ENCODE results near the gene ZFYVE26.
"Not testable (repeated sequence)": the region's sequence is repeated elsewhere in the genome, so short reads cannot be mapped to it uniquely, and the experiment has no call there.

Gene ZFYVE26

DNA sequence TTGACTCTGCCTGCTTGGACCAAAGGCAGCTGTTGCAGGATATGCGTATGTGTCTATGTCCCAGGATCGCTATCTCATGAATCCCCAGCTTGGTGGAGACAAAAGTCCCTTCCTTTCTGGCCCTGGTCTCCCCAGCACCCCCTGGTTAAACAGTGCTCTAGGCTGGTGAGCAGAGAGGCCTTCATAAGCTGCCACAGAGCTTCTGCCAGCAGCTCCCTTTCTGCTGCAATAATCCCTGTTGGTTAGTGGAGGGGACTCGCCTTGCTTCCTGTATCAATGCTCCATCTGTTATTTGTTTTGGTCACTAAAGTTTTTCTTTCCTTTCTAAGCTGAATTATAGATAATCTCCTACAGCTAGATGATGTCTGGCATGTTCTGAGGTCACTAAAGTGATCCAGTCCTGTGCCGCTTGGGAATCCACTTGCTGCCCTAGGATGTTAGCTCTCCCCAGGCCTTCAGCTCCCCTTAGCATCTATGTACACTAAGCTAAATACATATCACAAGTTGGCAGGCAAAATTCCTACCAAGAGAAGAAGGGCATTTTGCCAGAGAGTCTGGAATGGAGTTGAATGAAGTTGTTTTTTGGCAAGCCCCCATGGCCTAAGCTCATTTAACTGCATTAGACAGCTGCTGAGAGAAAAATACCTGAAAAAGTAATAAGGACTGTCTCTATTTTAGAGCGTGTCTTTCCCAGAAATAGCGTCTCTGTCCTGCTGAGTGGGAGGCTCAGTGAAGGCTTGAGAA, 66.9 kb downstream of the ZFYVE26 start:
- no peak for DNase-seq

DNA sequence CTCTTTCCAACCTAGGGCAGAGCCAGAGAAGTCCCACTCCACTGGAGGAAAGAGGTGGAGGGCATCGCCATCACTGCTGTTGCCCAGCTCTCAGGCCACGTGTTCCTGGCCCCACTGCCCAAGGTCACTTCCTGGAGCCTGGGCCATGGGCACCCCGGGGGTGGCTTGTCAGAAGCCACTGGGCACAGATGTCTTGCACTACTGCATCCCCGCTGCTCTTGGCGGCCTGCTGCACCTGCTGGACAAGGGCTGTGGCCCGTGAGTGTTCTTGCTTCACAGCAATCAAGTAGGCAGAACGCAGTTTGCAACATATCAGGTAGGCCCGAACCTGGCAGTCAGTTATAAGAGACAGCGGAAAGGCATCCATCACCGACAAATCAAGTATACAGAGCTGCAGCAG, 68.1 kb downstream of the ZFYVE26 start:
- no peak for DNase-seq

- no peak for DNase-seq
These were observed 69.5 kb downstream of the ZFYVE26 start for GRCh38 chr14:67746927-67747326.

DNA sequence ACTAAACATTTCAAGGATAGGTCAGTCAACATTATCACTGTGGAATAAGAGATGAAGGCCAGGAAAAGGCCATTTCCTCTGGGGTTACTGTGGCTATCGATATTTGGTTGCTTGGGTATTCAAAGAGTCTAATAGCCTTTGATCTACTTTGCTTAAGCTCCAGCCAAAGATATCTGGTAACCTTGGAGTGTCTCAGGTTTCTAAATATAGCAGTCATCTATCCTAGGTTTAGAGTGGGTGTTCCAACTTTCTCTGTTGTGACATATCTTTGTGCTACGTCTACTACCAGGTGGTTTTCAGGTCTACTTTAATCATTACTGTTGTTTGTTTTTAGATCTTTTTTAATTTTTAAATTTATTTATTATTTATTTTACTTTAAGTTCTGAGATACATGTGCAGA, 72.3 kb downstream of the ZFYVE26 start:
- DNase-seq, result no peak

- DNase-seq, result no peak
These were observed 77.5 kb downstream of the ZFYVE26 start for GRCh38 chr14:67738740-67739504.

- DNase-seq, result no peak
These were observed 79.6 kb downstream of the ZFYVE26 start for GRCh38 chr14:67736771-67737170.

DNA sequence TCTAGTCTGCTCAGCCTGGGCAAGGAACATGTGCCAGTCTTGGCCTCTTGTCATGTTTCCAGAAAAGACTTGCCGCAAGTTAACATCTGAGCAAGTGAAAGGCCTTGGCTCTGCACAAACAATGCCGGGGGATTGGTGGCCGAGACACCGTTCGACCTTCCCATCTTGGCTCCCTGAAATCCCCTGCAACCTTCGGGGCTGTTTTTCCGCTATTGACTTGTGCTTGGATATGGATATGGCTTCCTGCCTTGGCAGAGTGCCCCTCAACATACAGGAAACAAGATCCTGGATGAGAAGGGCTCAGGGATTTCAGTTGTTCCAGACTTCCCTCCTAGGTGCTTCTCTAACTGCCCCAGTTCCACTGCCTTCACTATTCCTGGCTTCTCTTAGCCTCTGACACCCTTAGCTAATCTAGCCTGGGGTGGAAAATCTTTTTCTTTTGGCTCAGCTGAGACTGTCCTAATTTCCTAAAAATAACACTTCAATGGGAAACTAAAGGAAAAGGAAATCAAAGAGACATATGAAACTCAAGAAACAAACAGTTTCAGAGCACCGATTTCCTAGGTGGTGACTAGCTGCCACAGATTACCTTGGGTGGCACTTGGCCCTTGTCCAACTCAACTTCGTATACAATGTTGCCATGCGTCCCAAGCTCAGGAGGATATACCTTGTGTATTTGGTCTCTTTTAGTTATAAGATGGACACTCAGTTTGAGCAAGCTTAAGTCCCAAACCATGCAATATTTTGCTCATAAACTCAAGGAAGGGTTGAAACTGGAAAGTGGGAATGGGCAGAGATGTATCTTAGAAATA, 80.8 kb downstream of the ZFYVE26 start:
- no peak for DNase-seq

GRCh38 chr14:67734675-67735074, 81.7 kb downstream of the ZFYVE26 start:
- DNase-seq, result no peak

DNA sequence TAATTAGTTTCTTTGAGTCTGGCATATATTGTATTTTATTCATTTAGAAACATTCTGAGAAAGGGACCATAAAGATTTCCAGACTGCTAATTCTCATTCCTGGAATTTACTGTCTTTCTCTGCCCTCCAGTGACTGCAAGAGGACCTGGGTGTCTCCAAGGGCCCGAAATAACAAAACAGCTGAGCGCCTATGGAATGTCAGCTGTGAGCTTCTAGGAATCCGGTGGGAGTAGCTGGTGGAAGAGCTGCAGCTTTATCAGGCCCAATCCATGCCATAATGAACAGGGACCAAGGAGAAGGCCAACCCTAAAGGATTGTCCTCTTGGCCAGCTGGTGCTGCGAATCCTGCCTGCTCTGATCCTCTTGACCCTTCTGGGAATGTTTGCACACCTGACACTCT, 82.8 kb downstream of the ZFYVE26 start:
- no peak for DNase-seq

- DNase-seq, result no peak
These were observed 87.1 kb downstream of the ZFYVE26 start for GRCh38 chr14:67729072-67729885.

DNA sequence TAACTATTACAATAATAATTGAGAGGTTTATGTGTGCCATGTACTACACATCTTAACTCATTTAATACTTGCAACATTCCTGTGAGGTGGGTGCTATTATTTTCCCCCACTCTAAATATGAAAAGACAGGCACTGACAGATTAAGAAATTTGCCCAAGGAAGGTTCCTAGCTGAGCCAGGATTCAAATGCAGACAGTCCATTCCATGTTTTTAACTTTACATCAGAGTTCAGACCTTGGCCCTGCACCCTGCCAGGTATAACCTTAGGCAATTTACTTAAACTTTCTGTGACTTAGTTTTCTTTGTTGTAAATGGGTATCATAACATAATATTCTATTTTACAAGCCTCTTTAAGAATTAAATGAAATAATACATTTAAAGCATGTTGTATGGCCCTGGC, 88.1 kb downstream of the ZFYVE26 start:
- no peak for DNase-seq

DNA sequence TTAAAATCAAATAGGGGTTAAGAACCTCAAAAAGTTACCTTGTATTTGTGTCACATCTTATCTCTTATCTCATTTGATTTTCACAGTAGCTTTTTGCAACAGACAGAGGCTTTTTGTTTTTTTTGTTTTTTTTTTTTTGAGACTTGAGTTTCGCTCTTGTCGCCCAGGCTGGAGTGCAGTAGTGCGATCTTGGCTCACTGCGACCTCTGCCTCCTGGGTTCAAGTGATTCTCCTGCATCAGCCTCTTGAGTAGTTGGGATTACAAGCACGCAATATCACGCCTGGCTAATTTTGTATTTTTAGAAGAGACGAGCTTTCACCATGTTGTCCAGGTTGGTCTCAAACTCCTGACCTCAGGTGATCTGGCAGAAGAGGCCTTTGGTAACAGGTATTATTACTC, 89.0 kb downstream of the ZFYVE26 start:
- DNase-seq, result no peak

DNA sequence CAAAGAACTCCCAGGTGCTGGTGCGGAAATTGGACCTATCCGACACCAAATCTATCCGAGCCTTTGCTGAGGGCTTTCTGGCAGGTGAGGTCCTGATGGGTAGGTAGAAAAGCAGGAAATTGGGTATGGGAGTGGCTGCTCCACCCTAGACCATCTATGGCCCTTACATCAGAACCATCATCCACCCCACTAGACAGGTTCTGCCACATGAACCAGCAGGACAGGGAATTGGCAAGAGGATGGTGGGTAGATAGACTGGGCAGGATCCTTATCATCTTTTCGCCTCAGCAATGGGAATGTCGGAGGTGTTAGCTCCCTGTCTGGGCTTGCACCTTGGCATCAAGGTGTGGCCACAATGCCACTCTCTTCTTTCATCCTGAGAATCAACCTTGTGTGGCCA, 91.2 kb downstream of the ZFYVE26 start:
- no peak for DNase-seq

DNA sequence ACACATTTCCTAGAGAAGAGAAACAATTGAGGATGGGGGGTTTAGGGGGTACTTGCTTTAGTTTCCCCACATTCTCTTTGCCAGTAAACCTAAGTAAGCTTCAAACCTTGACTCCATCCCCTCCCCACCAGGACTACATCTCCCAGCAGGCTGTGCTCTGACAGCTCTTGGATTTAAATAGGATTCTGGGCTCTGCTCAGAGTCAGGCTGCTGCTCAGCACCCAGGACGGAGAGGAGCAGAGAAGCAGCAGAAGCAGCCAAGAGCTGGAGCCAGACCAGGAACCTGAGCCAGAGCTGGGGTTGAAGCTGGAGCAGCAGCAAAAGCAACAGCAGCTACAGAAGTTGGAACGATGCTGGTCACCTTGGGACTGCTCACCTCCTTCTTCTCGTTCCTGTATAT, 94.1 kb downstream of the ZFYVE26 start:
- DNase-seq, result no peak

- no peak for DNase-seq
These were observed 94.5 kb downstream of the ZFYVE26 start for GRCh38 chr14:67721875-67722274.

GRCh38 chr14:67719866-67720265, 96.5 kb downstream of the ZFYVE26 start:
- DNase-seq, result no peak

DNA sequence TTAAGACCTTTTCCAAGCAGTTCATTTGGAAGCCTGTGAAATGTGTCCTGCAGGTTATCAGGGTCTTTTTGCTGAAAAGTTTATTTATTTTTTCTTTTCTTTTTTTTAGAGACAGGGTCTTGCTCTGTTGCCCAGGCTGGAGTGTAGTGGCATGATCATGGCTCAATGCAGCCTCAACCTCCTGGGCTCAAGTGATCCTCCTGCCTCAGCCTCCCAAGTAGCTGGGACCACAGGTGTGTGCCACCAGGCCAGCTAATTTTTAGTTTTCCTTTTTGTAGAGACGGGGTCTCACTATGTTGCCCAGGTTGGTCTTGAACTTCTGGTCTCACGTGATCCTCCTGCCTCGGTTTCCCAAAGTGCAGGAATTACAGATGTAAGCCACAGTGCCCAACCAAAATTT, 97.0 kb downstream of the ZFYVE26 start:
- not testable (repeated sequence) for DNase-seq

GRCh38 chr14:67718265-67718664, 98.1 kb downstream of the ZFYVE26 start:
- no peak for DNase-seq

GRCh38 chr14:67717048-67717447, 99.3 kb downstream of the ZFYVE26 start:
- no peak for DNase-seq

GRCh38 chr14:67710209-67710608, 106.2 kb downstream of the ZFYVE26 start:
- no peak for DNase-seq

GRCh38 chr14:67709796-67710195, 106.6 kb downstream of the ZFYVE26 start:
- DNase-seq, result not testable (repeated sequence)

GRCh38 chr14:67709346-67709745, 107.0 kb downstream of the ZFYVE26 start:
- not testable (repeated sequence) for DNase-seq

DNA sequence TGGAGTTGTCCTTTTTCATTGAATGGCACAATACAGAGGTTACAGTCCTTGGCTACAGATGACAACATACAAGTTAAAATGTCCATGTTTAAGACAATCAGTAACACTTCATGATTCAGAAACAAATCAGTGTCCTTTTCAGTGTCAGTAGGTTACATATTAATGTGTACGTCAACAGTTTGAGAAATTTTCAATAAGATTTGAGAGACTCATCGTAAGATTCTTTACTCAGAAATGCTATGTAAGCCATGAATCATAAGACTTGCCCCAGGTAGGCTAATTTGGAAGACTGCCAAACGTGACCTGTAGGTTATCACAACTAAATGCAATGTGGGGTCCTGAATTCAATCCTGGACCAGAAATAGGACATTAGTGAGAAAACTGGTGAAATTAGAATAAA, 111.2 kb downstream of the ZFYVE26 start:
- no peak for DNase-seq
